ENCODE data around the gene KIF1B.
"Not testable (repeated sequence)": the region's sequence is repeated elsewhere in the genome, so short reads cannot be mapped to it uniquely, and the experiment has no call there.

KIF1B gene

DNA sequence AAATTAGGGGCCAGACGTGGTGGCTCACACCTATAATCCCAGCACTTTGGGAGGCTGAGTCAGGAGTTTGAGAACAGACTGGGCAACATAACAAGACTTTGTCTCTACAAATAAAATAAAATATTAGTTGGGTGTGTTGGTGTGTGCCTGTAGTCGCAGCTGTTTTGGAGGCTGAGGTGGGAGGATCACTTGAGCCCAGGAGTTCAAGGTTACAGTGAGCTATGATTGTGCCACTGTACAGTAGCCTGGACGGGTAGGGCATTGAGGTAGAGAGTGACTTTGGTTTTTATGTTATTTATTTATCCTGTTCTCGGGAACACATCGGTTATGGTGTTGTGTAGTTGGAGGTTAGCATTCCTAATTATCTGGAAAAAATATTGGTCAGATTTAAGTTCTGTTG, 19.5 kb downstream of the KIF1B start:
- in situ Hi-C loops (cut with MboI; ENCODE audit: low sequenced_read_pairs): no loop called here

GRCh38 chr1:10232163-10232562, 21.8 kb downstream of the KIF1B start:
- in situ Hi-C loops (cut with MboI; ENCODE audit: low sequenced_read_pairs): no loop called here

GRCh38 chr1:10236405-10237156, 26.2 kb downstream of the KIF1B start:
- in situ Hi-C loops (cut with MboI; ENCODE audit: low sequenced_read_pairs): no loop called here

- in situ Hi-C loops (cut with MboI; ENCODE audit: low sequenced_read_pairs): no loop called here
These were observed 26.8 kb downstream of the KIF1B start for GRCh38 chr1:10237157-10237539.

DNA sequence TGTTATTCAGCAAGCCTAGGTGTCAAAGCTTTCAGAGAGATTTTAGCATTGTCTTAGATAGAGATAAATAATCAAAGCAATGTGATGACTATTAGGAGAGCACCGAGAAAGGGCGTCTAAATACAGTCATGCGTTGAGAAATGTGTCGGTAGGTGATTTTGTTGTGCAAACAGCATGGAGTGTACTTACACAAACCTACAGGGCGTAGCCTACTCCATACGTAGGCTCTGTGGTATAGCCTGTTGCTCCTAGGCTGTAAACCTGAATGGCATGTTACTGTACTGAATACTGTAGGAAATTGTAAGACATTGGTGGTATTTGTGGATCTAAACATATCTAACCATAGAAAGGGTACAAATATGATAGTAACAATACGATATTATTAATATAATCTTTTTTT, 31.8 kb downstream of the KIF1B start:
- in situ Hi-C loops (cut with MboI; ENCODE audit: low sequenced_read_pairs): no loop called here

DNA sequence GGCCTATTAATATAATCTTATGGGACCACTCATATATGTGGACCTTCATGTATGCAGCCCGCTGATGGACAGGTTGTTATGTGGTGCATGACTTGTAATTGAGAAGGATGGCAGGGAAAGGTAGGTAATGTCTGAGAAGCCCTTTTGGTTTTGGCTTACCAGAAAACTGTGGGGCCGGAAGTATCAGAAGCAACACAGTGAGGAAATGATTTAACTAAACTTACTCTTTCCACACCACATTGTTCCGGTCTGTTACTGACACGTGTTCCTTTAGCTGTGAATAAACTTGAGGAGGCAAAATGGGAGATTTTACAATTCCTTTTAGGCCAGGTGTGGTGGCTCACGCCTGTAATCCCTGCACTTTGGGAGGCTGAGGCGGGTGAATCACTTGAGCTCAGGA, 32.4 kb downstream of the KIF1B start:
- in situ Hi-C loops (cut with MboI; ENCODE audit: low sequenced_read_pairs): no loop called here

GRCh38 chr1:10245674-10246073, 35.3 kb downstream of the KIF1B start:
- in situ Hi-C loops (cut with MboI; ENCODE audit: low sequenced_read_pairs): no loop called here

DNA sequence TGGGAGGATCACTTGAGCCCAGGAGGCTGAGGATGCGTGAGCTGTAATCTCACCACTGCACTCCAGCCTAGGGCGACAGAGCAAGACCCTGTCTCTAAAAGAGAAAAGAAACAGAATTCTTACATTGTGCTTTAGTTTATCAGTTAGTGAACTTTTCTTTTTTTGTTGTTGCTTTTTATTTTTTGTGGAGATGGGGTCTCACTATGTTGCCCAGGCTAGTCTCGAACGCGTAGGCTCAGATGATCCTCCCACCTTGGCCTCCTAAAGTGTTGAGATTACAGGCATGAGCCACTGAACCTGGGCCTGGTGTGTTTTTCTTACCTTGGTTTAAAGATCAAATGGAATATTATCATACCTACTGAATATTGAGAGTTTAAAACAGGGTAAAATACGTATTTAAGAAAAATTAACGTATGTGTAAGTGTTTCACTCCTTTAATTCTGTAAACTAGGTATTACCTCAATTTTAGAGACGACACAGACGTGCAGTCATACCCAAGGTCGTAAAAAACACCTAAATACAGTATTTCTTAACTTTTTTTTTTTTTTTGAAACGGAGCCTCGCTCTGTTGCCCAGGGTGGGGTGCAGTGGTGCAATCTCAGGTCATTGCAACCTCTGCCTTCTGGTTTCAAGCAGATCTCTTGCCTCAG, 39.6 kb downstream of the KIF1B start:
- in situ Hi-C loops (cut with MboI; ENCODE audit: low sequenced_read_pairs): no loop called here

GRCh38 chr1:10250663-10251062, 40.3 kb downstream of the KIF1B start:
- in situ Hi-C loops (cut with MboI; ENCODE audit: low sequenced_read_pairs): no loop called here

DNA sequence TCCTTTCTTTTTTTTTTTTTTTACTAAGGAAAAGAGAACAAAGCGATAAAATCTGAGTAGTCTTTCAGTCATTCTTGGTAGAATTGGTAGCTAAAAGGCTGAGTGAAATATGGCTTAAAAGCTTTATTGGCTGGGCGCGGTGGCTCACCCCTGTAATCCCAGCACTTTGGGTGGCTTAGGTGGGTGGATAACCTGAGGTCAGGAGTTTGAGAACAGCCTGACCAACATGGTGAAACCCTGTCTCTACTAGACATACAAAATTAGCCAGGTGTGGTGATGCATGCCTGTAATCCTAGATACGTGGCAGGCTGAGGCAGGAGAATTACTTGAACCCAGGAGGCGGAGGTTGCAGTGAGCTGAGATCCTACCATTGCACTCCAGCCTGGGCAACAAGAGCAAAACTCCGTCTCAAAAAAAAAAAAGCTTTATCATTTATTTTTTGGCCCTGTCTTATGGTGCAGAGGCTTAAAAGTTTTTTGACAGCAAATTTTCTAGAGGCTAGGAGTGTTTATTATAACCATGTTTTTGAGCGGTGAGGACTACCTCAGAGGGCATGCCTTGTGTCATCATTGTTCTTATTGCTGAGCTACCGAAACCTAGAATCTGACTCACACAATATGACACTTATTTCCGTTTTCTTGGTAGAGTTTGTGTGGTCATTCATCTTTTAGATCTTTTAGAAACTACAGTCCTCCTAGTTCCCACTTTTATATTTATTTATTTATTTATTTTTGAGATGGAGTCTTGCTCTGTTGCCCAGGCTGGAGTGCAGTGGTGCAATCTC, 41.1 kb downstream of the KIF1B start:
- in situ Hi-C loops (cut with MboI; ENCODE audit: low sequenced_read_pairs): not testable (repeated sequence)

DNA sequence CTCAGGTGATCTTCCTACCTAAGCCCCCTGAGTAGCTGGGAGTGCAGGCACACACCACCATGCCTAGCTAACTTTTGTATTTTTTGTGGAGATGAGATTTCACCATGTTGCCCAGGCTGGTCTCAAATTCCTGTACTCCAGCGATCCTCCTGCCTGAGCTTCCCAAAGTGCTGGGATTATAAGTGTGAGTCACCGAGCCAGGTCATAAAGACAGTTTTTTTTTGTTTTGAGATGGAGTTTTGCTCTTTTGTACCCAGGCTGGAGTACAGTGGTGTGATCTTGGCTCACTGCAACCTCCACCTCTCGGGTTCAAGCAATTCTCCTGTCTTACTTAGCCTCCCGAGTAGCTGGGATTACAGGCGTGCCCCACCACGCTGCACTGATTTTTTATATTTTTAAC, 42.1 kb downstream of the KIF1B start:
- in situ Hi-C loops (cut with MboI; ENCODE audit: low sequenced_read_pairs): no loop called here

- in situ Hi-C loops (cut with MboI; ENCODE audit: low sequenced_read_pairs): no loop called here
These were observed 42.8 kb downstream of the KIF1B start for GRCh38 chr1:10253149-10253548.

- in situ Hi-C loops (cut with MboI; ENCODE audit: low sequenced_read_pairs): no loop called here
These were observed 43.4 kb downstream of the KIF1B start for GRCh38 chr1:10253755-10254154.

DNA sequence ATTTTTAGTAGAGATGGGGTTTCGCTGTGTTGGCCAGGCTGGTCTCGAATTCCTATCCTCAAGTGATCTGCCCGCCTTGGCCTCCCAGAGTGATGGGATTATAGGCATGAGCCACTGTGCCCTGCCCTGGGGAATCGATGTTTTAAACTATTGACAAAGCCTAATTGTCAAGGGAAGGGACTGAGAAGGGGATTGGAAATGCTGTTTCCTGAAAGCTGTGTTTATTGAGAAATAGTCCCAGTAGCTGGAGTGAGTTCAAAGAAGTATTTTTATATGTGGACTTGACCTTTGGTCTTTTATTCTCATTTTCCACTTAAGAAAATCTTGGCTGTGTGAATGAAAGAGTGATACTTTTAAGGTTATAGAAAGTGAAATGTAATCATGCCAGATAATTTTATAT, 47.5 kb downstream of the KIF1B start:
- in situ Hi-C loops (cut with MboI; ENCODE audit: low sequenced_read_pairs): no loop called here

- in situ Hi-C loops (cut with MboI; ENCODE audit: low sequenced_read_pairs): not testable (repeated sequence)
These were observed 49.2 kb downstream of the KIF1B start for GRCh38 chr1:10259547-10259946.

- in situ Hi-C loops (cut with MboI; ENCODE audit: low sequenced_read_pairs): no loop called here
These were observed 53.2 kb downstream of the KIF1B start for GRCh38 chr1:10263450-10264082.

GRCh38 chr1:10265027-10265426, 54.7 kb downstream of the KIF1B start:
- in situ Hi-C loops (cut with MboI; ENCODE audit: low sequenced_read_pairs): no loop called here

- in situ Hi-C loops (cut with MboI; ENCODE audit: low sequenced_read_pairs): no loop called here
These were observed 55.5 kb downstream of the KIF1B start for GRCh38 chr1:10265900-10266299.

GRCh38 chr1:10267319-10267718, 56.9 kb downstream of the KIF1B start:
- in situ Hi-C loops (cut with MboI; ENCODE audit: low sequenced_read_pairs): no loop called here

GRCh38 chr1:10267921-10268320, 57.6 kb downstream of the KIF1B start:
- in situ Hi-C loops (cut with MboI; ENCODE audit: low sequenced_read_pairs): no loop called here

GRCh38 chr1:10271090-10271489, 60.7 kb downstream of the KIF1B start:
- in situ Hi-C loops (cut with MboI; ENCODE audit: low sequenced_read_pairs): no loop called here
